GM12878 (cell line): ENCODE measurements around the gene PAPOLG. TPM values are rescaled to one million over a fixed set of nuclear protein-coding genes. Genes with fewer than 3 reads are reported as not detected.

Experiments used
- BCL11A ChIP-seq: IDR thresholded peaks from 2 replicates; pipeline ENCODE4 v1.6.1; 2011; ENCODE audit warnings: low read depth, low read length
- BMI1 ChIP-seq: fragments of 450-650 bp; IDR thresholded peaks from 2 replicates; pipeline ENCODE4 v1.6.1; 2016; ENCODE audit warnings: mild to moderate bottlenecking, moderate library complexity, borderline replicate concordance
- CHD2 ChIP-seq: IDR thresholded peaks from 2 replicates; pipeline ENCODE4 v1.6.1; 2011; ENCODE audit warnings: low read depth, low read length, improper control_type of control experiment, borderline replicate concordance
- EP300 ChIP-seq, 2 experiments: fragments of 150-350 bp in 1 of 2; IDR thresholded peaks; 2 replicates each; pipeline ENCODE4 v1.6.1; 2011 to 2012; ENCODE audit warnings: low read depth in 2 of 2, low read length in 2 of 2, borderline replicate concordance in 1 of 2, improper control_type of control experiment in 1 of 2, inconsistent platforms in 1 of 2; ENCODE audit not compliant: control insufficient read depth in 1 of 2
- GABPA ChIP-seq: IDR thresholded peaks from 2 replicates; pipeline ENCODE4 v1.6.1; 2014; ENCODE audit warnings: antibody characterized with exemption, low read depth, mild to moderate bottlenecking, inconsistent platforms
- IKZF1 ChIP-seq: fragments of 450-650 bp; conservative IDR thresholded peaks from 2 replicates; pipeline ENCODE4 v1.6.1; 2017; ENCODE audit warnings: antibody characterized with exemption, mild to moderate bottlenecking
- IKZF2 ChIP-seq, 2 experiments: fragments of 450-650 bp; IDR thresholded peaks; 2 replicates each; pipeline ENCODE4 v1.6.1; 2017; ENCODE audit warnings: mild to moderate bottlenecking in 2 of 2, moderate library complexity in 2 of 2
- IRF4 ChIP-seq: IDR thresholded peaks from 2 replicates; pipeline ENCODE4 v1.6.1; 2011; ENCODE audit warnings: low read depth, low read length
- IRF5 ChIP-seq: fragments of 450-650 bp; IDR thresholded peaks from 2 replicates; pipeline ENCODE4 v1.6.1; 2017; ENCODE audit warnings: borderline replicate concordance
- PBX3 ChIP-seq: IDR thresholded peaks from 2 replicates; pipeline ENCODE4 v1.6.1; 2011; ENCODE audit warnings: mild to moderate bottlenecking, low read depth, low read length, moderate library complexity; ENCODE audit not compliant: insufficient replicate concordance
- RUNX3 ChIP-seq: IDR thresholded peaks from 2 replicates; pipeline ENCODE4 v1.6.1; 2012; ENCODE audit warnings: low read length, inconsistent platforms
- SP1 ChIP-seq: IDR thresholded peaks from one replicate; pipeline ENCODE4 v1.6.1; 2011; ENCODE audit warnings: low read depth, low read length
- SREBF2 ChIP-seq: IDR thresholded peaks from 2 replicates; pipeline ENCODE4 v1.6.1; 2012; ENCODE audit warnings: mild to moderate bottlenecking, low read length
- YBX1 ChIP-seq: fragments of 450-650 bp; IDR thresholded peaks from 2 replicates; pipeline ENCODE4 v1.6.1; 2016; ENCODE audit warnings: antibody characterized with exemption
- polyA plus RNA-seq, 11 experiments: library from polyadenylated mRNA; depleted of rRNA in 4 of 11; unstranded in 6 of 11; stranded (reverse) in 5 of 11; fragments of >200 nt; fragmentation: Nextera tagmentation in 4 of 11; fragmentation: Illumina TruSeq in 1 of 11; extraction: Ambion mirVana in 4 of 11; extraction: Trizol in 1 of 11; gene quantifications; 1 replicate in 1 of 11; 2 replicates in 10 of 11; pipeline versions ENCODE4 v1.2.1 to v1.2.3, GENCODE V29; 2011 to 2016; ENCODE audit warnings: inconsistent platforms in 2 of 11, missing spikeins in 2 of 11, low read depth in 1 of 11
- total RNA-seq, 4 experiments: library from RNA; depleted of rRNA in 3 of 4; stranded (reverse); fragments of >200 nt in 3 of 4; fragmentation: Illumina TruSeq in 1 of 4; extraction: Trizol in 1 of 4; gene quantifications; 2 replicates each; pipeline versions ENCODE4 v1.2.1 to v1.2.3, GENCODE V29; 2013 to 2021
- TF ChIP-seq, protein P1 (sequence below): IDR thresholded peaks from 2 replicates; pipeline ENCODE4 v1.6.1; 2011; ENCODE audit warnings: borderline replicate concordance, low read depth, mild to moderate bottlenecking, moderate library complexity, mixed read lengths, low read length; ENCODE audit not compliant: insufficient read depth; ENCODE audit errors: extremely low read length
- TF ChIP-seq, protein P2 (sequence below): fragments of 450-650 bp; IDR thresholded peaks from 2 replicates; pipeline ENCODE4 v1.6.1; 2017; ENCODE audit warnings: mild to moderate bottlenecking
- TF ChIP-seq, protein P3 (sequence below): IDR thresholded peaks from 2 replicates; pipeline ENCODE4 v1.6.1; 2011; ENCODE audit warnings: low read depth, low read length, improper control_type of control experiment, borderline replicate concordance
- TF ChIP-seq, protein P4 (sequence below): fragments of 150-350 bp; IDR thresholded peaks from 2 replicates; pipeline ENCODE4 v1.6.1; 2016; ENCODE audit warnings: low read depth, low read length

PAPOLG gene
- total and polyA plus RNA-seq, 10 of the 15 experiments (the other 5 are each of a cell fraction or from before 2014, with no cell fraction given), result 4.2 to 15.8 (median 10.7) TPM

DNA sequence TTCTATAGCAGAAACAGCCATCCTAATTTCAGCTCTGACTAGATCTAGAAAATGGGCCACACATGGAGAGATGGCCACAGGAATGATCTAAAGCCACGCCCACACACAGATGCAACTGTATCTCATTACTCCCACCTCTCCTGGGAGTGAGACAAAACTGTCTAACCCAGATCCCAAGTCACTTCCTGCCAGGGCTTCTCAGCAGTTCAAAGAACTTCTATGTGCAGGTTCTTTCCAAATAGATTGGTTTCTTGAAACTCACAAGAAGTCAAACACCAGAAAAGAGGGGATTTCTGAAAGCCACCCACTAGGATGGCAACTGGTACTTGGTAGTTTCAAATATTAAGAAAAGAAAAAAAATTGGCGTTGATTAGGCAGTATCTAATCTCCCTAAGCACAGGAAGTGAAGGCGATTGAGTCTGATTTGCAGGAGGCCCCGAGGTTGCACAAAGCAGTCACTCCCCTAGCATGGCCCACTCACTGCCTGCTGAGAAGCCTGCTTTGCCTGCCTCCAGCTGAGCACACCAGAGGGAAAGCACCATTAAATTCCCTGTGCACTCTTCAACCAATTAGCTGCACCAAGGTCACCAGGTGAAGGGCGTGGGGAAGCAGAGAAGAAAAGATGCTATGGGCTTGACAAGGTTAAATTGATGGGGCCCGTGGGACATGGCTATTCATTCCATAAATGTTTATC is 51.1 kb downstream of the PAPOLG start (continued):
- TF ChIP-seq IRF4 (no peak), SP1 (no peak), IKZF1 (peak; percentile 67), BMI1 (no peak), SREBF2 (no peak), RUNX3 (peak; percentile 44; the same call in 1 of the 2 replicates), IRF5 (no peak), IKZF2 (IDR thresholded peaks at IDR 0.05) (peak; percentile 72 to 78), CHD2 (no peak), YBX1 (no peak), PBX3 (peak; percentile 34), GABPA (0 out of 2 replicates have a peak, but pooled peaks have one; percentile 8), EP300 (IDR thresholded peaks at IDR 0.05; ENCODE audit: borderline replicate concordance in 1 of 2, control insufficient read depth in 1 of 2, low read depth in 2 of 2, low read length in 2 of 2) (0 out of 4 replicates have a peak, but pooled peaks of 1 of the 2 experiments have one; percentile 41), BCL11A (peak; percentile 80)
- TF ChIP-seq, protein P1, sequence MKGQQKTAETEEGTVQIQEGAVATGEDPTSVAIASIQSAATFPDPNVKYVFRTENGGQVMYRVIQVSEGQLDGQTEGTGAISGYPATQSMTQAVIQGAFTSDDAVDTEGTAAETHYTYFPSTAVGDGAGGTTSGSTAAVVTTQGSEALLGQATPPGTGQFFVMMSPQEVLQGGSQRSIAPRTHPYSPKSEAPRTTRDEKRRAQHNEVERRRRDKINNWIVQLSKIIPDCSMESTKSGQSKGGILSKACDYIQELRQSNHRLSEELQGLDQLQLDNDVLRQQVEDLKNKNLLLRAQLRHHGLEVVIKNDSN, result no peak
- TF ChIP-seq, protein P2, sequence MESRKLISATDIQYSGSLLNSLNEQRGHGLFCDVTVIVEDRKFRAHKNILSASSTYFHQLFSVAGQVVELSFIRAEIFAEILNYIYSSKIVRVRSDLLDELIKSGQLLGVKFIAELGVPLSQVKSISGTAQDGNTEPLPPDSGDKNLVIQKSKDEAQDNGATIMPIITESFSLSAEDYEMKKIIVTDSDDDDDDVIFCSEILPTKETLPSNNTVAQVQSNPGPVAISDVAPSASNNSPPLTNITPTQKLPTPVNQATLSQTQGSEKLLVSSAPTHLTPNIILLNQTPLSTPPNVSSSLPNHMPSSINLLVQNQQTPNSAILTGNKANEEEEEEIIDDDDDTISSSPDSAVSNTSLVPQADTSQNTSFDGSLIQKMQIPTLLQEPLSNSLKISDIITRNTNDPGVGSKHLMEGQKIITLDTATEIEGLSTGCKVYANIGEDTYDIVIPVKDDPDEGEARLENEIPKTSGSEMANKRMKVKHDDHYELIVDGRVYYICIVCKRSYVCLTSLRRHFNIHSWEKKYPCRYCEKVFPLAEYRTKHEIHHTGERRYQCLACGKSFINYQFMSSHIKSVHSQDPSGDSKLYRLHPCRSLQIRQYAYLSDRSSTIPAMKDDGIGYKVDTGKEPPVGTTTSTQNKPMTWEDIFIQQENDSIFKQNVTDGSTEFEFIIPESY, result no peak
- TF ChIP-seq, protein P3, sequence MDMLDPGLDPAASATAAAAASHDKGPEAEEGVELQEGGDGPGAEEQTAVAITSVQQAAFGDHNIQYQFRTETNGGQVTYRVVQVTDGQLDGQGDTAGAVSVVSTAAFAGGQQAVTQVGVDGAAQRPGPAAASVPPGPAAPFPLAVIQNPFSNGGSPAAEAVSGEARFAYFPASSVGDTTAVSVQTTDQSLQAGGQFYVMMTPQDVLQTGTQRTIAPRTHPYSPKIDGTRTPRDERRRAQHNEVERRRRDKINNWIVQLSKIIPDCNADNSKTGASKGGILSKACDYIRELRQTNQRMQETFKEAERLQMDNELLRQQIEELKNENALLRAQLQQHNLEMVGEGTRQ, result no peak
- TF ChIP-seq, protein P4, sequence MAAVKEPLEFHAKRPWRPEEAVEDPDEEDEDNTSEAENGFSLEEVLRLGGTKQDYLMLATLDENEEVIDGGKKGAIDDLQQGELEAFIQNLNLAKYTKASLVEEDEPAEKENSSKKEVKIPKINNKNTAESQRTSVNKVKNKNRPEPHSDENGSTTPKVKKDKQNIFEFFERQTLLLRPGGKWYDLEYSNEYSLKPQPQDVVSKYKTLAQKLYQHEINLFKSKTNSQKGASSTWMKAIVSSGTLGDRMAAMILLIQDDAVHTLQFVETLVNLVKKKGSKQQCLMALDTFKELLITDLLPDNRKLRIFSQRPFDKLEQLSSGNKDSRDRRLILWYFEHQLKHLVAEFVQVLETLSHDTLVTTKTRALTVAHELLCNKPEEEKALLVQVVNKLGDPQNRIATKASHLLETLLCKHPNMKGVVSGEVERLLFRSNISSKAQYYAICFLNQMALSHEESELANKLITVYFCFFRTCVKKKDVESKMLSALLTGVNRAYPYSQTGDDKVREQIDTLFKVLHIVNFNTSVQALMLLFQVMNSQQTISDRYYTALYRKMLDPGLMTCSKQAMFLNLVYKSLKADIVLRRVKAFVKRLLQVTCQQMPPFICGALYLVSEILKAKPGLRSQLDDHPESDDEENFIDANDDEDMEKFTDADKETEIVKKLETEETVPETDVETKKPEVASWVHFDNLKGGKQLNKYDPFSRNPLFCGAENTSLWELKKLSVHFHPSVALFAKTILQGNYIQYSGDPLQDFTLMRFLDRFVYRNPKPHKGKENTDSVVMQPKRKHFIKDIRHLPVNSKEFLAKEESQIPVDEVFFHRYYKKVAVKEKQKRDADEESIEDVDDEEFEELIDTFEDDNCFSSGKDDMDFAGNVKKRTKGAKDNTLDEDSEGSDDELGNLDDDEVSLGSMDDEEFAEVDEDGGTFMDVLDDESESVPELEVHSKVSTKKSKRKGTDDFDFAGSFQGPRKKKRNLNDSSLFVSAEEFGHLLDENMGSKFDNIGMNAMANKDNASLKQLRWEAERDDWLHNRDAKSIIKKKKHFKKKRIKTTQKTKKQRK, result no peak
